COLO668 (cell line): ENCODE data around the gene OGFOD3.
A peak's percentile ranks its signal among the peaks of the same experiment; 100 is the strongest.
"Not testable (repeated sequence)": the region's sequence is repeated elsewhere in the genome, so short reads cannot be mapped to it uniquely, and the experiment has no call there.

ENCODE experiments used
- DNase-seq: peaks from one replicate; lab custom pipeline; 2025; ENCODE audit not compliant: unreplicated experiment; lab: John Stamatoyannopoulos, UW

The OGFOD3 gene

DNA sequence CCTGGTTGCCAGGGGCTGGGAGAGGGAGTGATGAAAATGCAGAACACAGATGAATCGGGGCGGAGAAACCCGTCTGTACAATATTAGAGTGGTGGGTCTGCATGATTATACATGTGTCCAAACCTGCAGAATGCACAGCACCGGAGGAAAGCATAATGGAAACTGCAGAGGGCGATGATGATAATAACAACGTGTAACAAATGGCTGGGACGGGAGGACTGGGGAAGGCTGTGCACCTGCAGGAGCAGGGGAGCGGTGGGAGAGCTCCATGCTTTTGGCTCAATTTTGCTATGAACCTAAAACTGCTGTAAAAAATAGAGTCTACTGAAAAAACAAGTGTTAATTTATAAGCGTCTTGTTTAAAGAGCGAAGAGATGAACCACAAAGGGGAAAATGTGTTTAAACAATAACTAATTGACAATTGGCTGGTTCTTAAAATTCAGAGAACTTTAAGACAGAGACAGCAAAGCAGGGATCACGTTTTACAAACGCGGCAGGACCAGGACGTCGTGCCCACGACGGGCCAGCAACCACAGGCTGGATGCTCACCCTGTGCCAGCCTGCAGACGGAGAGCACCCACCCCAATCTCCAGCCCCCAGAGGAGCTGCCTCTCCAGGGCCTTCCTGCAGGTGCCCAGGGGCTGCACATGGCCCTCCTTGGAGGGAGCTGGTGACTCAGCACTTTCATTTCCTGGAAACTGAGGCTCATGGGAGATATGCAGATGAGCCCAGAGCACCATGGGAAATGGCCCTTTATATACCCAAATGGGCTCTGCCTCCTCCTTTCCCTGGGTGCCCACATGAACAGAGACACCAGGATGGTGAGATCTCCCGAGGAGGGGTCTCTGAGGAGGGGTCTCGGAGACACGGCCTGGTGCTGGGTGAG, 59.7 kb downstream of the OGFOD3 start, which contains the start of gene TEX19:
Gene TEX19 (plus strand): TSS at position 783 of the 886 bp plus-strand sequence. CDS start 2,904 bp downstream, outside the sequence.
- DNase-seq = peak; percentile 21

DNA sequence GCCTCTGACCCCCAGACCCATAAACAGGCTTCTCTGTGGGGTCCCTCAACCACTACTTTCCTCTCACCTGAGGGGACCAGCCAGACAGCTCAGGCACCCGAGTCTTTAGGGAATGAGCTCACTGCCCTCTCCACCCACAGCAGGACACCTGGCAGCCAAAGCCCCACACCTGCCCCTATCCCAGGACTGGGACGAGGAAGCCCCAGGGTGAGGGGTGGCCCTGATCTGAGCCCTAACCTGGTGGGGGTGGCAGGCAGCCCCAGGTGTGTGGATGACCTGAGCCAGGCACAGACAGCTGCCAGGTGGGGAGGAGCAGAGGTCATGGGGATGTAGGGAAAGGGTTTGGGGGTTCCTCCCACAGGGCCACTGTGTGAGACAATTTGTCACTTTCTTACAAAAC, 61.0 kb downstream of the OGFOD3 start:
- peak; percentile 62 for DNase-seq

DNA sequence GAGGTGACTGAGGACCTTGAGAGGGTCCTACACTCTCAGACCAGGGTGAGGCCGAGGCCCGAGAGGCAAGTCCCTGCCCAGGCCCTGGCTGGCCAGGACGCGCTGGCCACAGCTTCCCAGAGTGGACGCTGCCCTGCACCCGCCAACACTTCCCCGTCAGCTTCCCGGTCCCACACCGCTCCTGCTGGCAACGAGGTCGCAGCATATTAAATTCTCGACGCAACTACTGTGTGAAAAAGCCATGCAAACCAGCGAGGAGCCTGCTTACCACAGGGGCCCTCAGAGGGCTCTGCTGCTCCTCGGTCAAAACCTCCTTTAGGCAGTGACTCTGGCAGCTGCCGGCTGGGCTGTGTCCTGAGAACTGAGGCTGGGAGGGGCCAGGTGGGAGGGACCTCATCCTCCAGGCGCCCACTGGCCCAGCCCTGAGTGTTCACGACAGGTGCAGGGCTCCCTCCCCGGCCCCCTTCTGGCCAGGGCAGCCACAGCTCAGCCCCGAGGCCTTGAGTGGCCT, 61.5 kb downstream of the OGFOD3 start:
- peak; percentile 83 for DNase-seq

DNA sequence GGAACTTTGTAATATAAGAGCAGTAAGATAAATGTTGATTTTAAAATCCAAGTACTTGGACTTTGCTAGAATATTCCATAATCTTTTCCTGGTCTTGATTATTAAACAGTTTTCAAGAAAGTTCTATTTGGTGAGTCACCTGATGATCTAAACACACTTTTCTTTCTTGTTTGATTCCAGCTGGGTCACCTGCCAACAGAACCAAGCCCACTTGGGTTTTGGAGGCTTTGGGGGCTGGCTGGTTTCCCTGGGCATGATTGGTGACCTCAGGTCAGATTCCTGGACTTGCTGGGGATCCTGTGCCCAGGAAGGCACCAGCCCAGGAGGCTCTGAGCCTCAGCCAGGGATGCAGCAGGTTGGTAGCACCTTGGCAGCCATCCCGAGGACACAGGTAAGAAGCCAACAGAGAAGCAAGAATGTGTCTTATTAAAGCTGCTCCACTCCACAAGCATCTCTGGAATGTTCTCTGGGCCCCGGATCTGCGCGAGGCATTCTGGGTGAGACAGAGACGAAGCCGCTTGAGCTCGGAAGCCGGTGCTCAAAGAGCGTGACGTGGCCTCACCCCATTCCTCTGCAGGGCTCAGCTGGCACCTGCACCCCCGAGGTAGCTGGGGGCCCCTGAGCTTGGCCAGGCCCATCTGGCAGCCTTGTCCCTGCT, 62.5 kb downstream of the OGFOD3 start:
- no peak for DNase-seq

DNA sequence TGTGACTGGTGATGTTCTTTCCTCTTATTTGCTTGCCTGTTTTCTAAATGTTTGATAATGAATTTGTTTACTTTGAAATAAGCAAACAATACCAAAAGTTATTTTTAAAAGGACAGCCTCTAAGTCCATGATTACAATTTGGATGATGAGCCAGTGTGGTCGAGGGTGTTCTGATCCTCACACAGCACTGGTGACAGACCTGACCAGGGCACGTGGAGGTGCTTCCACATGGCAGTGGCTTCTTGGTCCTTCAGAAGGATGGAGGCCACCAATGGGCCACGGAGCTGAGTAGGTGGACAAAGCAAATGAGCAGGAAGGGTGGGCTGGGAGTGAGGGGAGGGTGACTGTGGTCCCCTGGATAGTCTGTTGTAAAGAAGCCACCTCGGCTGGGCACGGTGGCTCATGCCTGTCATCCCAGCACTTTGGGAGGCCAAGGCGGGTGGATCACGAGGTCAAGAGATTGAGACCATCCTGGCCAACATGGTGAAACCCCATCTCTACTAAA, 63.5 kb downstream of the OGFOD3 start:
- no peak for DNase-seq

DNA sequence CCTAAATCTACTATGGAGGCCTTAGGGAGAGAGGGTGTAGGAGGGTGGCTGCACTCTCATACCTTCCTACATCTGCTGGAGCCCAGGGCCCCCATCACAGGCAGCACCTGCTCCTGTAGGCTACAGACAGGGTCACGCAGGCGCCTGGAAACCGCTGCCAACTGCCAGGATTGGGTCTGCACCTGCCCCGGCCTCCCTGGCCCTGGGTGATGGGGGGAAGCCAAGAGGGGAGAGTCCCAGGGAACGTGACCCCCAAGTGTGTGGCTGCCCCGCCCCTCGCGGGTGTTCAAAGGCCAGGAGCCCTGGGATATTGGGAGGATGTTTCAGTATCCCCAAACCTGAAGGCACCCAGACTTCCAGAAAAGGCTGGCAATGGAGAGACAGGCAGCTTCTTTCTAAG, 64.9 kb downstream of the OGFOD3 start:
- peak; percentile 71 for DNase-seq

DNA sequence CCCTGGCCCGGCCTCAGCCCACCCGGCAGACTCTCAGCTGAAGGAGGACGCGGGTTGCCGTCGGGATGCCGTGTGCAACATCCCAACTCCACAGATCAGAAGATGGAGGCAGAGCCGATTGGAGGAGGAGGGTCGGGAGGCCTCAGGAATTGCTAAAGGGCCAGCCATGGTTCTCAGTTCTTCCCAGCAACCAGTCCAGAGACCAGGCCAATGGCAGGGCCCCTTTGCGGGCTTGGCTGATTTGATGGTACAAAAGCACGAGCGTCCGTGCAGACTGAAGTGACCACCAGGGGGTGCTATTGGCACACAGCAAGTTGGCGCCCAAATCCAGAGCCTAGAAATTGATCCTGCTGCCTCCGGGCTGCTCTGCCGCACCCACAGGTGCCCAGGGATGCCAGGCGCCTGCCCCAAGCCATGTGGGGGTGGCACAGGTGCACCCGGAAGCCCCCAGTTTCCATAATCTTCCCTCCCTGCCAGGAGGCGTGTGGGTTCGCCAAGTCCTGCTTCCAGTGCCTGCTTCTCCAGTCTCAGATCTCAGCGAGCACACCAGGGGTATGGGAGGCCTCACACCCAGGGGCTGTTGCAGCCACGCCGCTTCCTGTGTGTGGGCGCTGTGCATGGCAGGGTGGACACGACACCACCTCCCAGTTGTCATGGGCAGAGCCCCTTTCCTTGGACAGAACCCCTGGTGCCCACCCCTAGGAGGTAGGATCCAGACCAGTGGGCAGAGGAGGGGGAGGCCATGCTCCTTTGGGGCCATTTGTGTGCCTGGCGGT, 66.5 kb downstream of the OGFOD3 start:
- DNase-seq = peak; percentile 86

DNA sequence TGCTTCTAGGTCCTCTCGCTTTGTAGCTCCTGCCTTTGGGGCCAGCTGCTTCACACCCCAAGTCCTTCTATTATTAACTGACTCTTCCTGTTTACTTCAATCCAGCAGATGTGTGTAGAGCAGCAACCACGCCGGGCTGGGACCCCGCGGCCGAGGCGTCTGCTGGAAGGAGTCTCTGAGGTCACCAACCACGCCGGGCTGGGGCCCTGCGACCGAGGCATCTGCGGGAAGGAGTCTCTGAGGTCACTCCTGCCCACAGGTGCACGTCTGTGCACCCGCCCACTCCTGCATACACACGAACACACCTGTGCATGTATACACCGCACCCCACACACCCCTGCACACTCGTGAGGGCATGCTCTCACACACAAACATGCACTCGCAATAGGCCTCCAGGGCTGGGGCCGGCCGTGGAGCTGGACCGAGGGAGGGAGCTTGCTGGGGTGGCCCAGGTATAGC, 67.1 kb downstream of the OGFOD3 start:
- DNase-seq = peak; percentile 60

DNA sequence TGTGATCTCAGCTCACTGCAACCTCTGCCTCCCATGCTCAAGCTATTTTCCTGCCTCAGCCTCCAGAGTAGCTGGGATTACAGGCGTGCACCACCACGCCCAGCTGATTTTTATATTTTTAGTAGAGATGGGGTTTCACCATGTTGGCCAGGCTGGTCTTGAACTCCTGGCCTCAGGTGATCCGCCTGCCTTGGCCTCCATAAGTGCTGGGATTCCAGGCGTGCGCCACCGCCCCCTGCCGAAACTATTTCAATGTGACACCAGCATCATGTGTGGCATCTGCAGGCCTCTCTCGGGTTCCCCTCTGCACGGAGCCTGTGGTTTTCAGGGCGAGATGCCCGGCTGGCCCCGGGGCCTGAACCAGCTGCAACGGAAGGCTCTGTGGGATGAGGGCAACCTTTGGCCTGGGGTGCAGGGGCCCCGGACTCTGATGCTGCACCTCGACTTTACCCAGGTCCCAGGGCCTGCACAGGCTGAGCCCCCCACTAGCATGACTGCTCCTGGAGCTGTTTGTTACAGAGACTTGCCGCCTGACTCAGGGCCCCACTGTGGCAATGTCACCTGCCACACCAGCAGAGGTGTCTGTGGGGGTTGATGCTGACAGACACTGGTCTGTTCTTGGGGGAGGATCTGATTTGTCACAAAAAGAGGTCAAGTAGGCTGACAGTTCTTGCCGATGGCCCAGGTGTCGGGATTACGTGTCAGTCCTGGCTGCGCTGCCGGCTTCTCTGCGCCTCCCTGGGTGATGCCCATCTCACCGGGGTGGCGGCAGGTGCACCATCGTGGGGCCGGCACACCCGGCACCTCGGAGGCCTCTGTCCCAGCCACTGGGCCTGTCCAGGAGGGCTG, 68.0 kb downstream of the OGFOD3 start:
- peak; percentile 36 for DNase-seq

DNA sequence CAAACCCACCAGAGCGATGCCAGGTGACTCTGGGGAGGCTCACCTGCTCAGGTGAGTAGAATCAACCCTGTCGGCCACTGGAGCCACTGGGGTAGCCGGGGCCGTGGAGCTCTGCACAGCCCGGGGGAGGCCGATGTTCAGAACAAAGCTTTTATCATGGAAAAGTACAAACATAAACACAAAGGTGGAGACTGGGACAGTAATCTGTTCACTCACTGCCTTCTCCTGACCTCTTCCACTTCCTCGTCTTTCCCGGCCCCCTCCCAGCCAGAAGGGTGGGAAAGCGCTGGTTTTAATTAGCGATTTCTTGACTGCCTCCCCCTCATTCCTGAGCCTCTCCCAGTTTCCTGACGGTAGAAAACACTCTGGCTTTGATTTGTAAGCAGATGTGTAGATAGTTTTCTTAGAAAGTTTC, 69.1 kb downstream of the OGFOD3 start:
- DNase-seq = no peak

DNA sequence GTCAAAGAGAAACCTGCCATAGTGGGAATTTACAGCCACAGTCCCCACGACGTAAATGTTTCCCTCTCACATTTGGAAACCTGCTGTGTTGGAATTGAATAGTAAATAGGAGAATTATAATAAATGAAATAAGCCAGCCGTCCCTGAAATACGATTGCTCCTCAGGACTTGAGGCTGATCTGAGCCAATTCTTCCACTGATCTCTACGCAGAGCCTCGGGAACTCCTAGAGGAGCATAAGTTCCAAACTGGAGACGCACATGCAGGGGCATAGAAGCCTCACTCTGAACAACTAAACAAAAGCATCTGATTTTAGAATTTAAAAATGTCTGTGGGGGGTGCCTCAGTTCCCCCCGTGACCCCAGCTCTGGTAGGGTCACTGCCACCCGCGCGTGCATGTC, 69.5 kb downstream of the OGFOD3 start:
- no peak for DNase-seq

DNA sequence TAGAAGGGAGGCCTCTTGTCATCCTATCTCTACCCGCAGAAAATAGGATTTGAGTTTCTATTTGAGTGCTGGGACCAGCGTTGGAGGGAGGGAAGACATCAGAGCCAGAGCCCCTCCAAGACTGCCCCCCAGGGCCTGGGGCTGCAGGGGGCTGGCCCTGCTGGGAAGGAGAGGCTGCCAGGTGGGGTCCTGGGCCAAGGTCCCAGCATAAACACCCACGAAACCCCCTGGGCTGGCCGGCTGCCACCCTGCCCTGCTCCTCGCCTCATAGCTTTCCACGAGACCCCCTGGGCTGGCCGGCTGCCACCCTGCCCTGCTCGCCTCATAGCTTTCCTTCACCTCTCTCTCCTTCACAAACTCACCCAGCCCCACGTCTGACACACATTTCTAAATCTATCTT, 70.0 kb downstream of the OGFOD3 start:
- no peak for DNase-seq

DNA sequence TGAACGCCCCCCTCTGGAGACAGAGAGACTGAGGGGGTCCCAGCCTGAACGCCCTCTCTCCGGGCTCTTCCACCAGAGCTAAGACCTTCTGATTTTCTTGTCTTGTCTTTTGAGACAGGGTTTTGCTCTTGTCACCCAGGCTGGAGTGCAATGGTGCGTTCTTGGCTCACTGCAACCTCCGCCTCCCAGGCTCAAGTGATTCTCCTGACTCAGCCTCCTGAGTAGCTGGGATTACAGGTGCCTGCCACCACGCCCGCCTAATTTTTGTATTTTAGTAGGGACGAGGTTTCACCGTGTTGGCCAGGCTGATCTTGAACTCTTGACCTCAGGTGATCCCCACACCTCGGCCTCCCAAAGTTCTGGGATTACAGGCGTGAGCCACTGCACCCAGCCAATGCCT, 70.4 kb downstream of the OGFOD3 start:
- DNase-seq = not testable (repeated sequence)

DNA sequence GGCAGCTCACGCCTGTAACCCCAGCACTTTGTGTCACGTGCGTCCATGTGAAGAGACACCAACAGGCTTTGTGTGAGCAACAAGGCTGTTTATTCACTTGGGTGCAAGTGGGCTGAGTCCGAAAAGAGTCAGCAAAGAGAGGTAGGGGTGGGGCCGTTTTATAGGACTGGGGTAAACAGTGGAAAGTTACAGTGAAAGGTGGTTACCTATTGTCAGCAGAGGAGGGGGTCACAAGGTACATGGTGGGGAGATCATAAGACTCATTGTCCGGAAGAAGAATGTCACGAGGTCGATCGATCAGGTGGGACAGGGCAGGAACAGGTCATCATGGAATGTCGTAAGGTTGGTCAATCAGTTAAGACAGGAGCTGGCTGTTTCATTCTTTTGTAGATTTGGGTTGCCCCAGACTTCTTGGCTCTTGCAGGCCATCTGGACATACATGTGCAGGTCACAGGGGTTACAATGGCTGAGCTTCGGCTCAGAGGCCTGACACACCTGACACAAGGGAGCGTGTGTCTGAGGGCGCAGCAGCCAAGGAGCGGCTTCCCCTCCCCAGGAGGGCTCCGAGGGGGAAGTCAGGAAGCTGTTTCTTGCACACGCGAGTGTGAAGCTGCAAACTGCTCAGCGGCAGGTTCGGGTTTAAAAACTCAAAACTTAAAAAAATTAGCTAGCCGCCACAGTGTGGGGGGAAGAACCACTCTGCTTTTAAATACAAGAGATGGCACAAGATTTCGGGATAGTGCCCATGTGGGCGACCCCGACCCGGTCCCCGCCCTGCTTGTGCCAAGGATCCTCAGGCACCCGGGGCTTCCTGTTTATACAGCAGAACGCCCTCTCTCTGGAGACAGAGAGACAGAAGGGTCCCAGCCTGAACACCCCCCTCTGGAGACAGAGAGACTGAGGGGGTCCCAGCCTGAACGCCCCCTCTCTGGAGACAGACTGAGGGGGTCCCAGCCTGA, 71.8 kb downstream of the OGFOD3 start:
- no peak for DNase-seq

DNA sequence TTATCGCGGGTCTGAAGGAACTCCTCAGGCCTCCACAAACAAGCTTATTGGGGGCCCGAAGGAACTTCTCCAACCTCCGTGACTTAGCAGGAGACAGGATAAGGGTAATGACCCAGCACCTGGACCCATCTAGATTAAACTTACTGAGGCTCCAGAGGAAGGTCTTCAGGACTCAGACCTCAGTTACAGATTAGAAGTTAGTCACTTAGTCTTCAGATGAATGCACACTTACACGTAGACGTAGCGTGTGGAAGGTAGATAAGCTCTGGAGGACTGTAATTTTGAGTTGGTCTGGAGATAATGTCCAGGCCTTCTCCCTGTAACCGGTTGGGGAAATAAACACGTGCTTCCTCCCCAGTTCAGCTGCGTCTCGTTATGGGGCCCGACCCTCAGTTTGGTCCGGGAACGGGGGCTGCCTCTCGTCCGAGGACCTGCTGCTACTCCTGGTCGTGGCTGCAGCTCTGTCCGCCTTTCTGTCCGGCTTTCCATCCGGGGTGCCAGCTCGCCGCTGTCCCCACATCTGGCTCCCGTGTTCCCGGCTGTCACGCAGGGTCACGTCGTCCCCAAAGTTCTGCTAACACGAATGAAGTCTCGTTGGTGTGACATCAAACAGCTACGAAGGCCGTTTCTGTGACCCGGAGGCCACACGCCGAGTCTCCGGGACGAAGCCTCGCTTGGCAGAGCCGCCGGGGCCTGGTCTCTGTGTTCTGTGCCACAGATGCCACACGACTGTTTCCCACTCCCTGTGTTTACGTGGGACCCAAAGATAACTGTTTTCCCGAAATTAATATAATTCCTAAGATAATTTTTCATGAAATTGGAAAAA, 73.0 kb downstream of the OGFOD3 start:
- DNase-seq = no peak

DNA sequence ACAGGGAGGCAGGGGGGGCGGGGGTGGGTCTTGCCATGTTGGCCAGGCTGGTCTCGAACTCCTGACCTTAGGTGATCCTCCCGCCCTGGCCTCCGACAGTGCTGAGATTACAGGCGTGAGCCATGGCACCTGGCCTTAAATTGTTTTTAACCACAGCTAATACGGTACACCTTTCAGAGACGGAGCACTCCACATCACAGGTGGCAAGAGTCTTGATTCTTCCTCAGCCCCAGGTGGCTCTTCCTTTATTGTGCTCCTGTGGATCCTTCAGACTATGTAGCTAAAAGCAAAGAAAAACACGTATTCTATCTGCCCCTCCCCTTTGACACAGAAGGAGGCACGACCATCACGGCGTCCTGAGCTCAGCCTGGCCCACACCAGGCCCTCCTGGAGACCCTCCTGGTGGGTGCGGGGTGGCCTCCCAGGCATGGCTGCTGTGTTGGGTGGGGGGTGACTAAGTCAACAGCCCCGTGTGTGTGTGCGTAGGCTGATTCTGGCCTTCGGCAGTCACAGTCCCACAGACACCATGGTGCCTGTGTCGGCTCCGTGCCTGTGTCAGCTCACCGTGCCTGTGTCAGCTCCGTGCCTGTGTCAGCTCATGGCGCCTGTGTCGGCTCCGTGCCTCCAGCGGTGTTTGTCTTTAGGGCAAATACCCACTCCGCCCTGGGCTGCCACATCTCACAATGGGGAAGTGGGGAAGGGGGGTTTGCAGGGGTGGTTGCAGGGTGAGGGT, 74.0 kb downstream of the OGFOD3 start:
- DNase-seq = no peak

DNA sequence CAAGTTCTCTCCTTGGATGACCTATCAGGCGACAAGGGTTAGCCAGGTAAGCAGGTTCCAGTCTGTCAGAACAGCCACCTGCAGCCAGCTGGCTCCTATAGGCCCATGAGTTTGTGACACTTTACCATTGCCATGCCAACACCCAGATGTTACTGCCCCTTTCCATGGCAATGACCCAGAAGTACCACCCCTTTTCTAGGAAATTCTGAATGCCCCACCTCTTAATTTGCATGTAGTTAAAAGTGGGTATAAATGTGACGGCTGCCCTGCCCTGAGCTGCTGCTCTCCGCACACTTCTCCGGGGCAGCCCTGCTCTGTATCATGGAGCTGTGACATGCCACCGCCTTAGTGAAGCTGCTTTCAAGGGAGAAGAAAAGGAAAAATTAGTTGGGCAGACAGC, 74.8 kb downstream of the OGFOD3 start:
- no peak for DNase-seq
